AG04450 (cell line): ENCODE data around the gene SEPTIN12. TPM values are rescaled to one million over a fixed set of nuclear protein-coding genes. Genes with fewer than 3 reads are reported as not detected.

Experiments
- CTCF ChIA-PET: fragments of 300-600, 350-600 bp; formaldehyde crosslinking; extraction: SDS; loops from one replicate; lab custom pipeline; 2022; ENCODE audit warnings: antibody characterized with exemption, inconsistent platforms; lab: Charles Lee
- POLR2A ChIA-PET: fragments of 350-600 bp; formaldehyde crosslinking; extraction: SDS; loops from one replicate; lab custom pipeline; 2021; ENCODE audit warnings: antibody characterized with exemption, inconsistent platforms; lab: Yijun Ruan, JAX
- DNase-seq: peaks from one replicate; pipeline ENCODE4 v3.0.0-alpha.2; 2011; ENCODE audit warnings: low read depth, low spot score
- H3K27ac ChIP-seq: one replicate; pipeline ENCODE4 v1.5.1; 2012; ENCODE audit warnings: low read depth, low read length, control low read depth
- H3K27me3 ChIP-seq: one replicate; pipeline ENCODE4 v1.6.0; 2012; ENCODE audit warnings: low read length; ENCODE audit not compliant: control insufficient read depth, insufficient read depth
- H3K4me3 ChIP-seq: 2 replicates; pipeline ENCODE4 v1.5.1; 2011; ENCODE audit warnings: mild to moderate bottlenecking, low read depth, low read length, control low read depth
- H3K9me3 ChIP-seq: 2 replicates; pipeline ENCODE4 v1.5.1; 2012; ENCODE audit warnings: low read length; ENCODE audit not compliant: control insufficient read depth, insufficient read depth
- polyA minus RNA-seq: library from RNA; depleted of rRNA, polyadenylated mRNA; stranded (reverse); fragments of >200 nt; gene quantifications from 2 replicates; pipeline ENCODE4 v1.2.3, GENCODE V29; 2011; rRNA and poly(A)+ RNA removed
- polyA plus RNA-seq: library from polyadenylated mRNA; depleted of rRNA; stranded (reverse); fragments of >200 nt; gene quantifications from 2 replicates; pipeline ENCODE4 v1.2.3, GENCODE V29; 2011; rRNA removed
- TF ChIP-seq, protein P1 (sequence below): IDR thresholded peaks from 2 replicates; pipeline ENCODE4 v1.5.1; 2011; ENCODE audit warnings: low read depth, low read length, control low read depth, inconsistent platforms

Gene SEPTIN12, protein sequence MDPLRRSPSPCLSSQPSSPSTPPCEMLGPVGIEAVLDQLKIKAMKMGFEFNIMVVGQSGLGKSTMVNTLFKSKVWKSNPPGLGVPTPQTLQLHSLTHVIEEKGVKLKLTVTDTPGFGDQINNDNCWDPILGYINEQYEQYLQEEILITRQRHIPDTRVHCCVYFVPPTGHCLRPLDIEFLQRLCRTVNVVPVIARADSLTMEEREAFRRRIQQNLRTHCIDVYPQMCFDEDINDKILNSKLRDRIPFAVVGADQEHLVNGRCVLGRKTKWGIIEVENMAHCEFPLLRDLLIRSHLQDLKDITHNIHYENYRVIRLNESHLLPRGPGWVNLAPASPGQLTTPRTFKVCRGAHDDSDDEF
- polyA plus RNA-seq: not detected in 2 replicates
- polyA minus RNA-seq: not detected in 2 replicates

GRCh38 chr16:4787627-4788482 lies at the start of gene SEPTIN12:
Gene SEPTIN12, minus strand, starts transcription at chr16:4788345. Its CDS starts 700 bp downstream, at chr16:4787645.
- DNase-seq: no peak
- Histone ChIP-seq H3K9me3 (no peaks in the 10 kb centered on the region), H3K4me3 (no peak within 1 kb of the TSS), H3K27me3 (peaks cover 6% of the 10 kb centered on the region), H3K27ac (no peak within 1 kb of the TSS)
- POLR2A ChIA-PET: no interaction called here
- TF ChIP-seq, protein P1, sequence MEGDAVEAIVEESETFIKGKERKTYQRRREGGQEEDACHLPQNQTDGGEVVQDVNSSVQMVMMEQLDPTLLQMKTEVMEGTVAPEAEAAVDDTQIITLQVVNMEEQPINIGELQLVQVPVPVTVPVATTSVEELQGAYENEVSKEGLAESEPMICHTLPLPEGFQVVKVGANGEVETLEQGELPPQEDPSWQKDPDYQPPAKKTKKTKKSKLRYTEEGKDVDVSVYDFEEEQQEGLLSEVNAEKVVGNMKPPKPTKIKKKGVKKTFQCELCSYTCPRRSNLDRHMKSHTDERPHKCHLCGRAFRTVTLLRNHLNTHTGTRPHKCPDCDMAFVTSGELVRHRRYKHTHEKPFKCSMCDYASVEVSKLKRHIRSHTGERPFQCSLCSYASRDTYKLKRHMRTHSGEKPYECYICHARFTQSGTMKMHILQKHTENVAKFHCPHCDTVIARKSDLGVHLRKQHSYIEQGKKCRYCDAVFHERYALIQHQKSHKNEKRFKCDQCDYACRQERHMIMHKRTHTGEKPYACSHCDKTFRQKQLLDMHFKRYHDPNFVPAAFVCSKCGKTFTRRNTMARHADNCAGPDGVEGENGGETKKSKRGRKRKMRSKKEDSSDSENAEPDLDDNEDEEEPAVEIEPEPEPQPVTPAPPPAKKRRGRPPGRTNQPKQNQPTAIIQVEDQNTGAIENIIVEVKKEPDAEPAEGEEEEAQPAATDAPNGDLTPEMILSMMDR: no peak
- CTCF ChIA-PET: no interaction called here

DNA sequence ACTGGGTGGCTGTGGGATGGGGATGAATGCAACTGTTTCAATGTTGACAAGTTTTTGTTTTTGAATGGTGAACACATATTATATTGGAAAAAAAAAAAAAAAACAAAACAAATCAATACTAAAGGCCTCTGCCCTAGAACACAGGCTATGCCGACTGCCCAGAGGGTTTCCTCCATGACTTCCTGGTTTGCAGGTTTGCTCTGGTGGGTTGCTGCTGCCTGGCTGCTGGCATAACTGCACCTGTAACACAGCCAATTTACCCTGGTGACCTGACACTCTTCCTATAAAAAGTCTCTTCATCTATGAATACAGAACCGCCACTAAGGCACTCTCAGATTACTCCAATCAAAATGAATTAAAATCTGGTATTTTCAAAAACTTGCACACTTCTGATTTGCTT lies 48.6 kb upstream of the SEPTIN12 start:
- Histone ChIP-seq H3K9me3 (no peaks in the 10 kb centered on the region), H3K27me3 (no peaks in the 10 kb centered on the region), H3K27ac (no peak overlapping the region), H3K4me3 (no peak overlapping the region)
- no peak for DNase-seq
- ChIA-PET POLR2A (interaction anchor here (0.7 kb wide), 1 partner anchor 100 kb away, joined by 3 read pairs; no protein-coding TSS in a partner anchor), CTCF (interaction anchor here (1.0 to 1.7 kb wide), 2 partner anchors 22 to 119 kb away, joined by 3 to 6 read pairs; no protein-coding TSS in a partner anchor)
- TF ChIP-seq, protein P1: no peak

DNA sequence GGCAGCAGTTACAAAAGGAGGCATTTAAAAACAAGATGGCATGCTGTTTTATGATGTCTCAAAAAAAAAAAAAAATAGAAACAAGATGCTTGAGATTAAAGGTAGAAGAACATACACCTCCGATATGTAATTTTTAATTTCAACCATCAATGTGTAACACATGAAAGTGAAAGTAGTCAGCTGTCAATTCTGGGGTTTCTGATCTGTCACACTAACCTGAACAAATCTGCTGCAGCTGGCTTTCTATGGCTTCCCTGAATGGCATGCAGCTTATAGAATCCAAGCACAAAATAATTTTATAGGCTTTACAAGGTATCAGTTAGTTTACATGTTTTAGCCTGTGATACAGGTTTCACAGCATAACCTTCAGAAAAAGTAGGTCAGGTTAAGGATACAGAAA lies 45.4 kb upstream of the SEPTIN12 start:
- TF ChIP-seq, protein P1: no peak
- CTCF ChIA-PET: interaction anchor here (0.7 to 1.9 kb wide), 2 partner anchors 122 to 221 kb away, joined by 5 read pairs; no protein-coding TSS in a partner anchor
- Histone ChIP-seq H3K27ac (no peak overlapping the region), H3K9me3 (no peaks in the 10 kb centered on the region), H3K4me3 (no peak overlapping the region), H3K27me3 (no peaks in the 10 kb centered on the region)
- DNase-seq: no peak
- POLR2A ChIA-PET: interaction anchor here (0.7 kb wide), 1 partner anchor 8 kb away, joined by 4 read pairs; no protein-coding TSS in a partner anchor

DNA sequence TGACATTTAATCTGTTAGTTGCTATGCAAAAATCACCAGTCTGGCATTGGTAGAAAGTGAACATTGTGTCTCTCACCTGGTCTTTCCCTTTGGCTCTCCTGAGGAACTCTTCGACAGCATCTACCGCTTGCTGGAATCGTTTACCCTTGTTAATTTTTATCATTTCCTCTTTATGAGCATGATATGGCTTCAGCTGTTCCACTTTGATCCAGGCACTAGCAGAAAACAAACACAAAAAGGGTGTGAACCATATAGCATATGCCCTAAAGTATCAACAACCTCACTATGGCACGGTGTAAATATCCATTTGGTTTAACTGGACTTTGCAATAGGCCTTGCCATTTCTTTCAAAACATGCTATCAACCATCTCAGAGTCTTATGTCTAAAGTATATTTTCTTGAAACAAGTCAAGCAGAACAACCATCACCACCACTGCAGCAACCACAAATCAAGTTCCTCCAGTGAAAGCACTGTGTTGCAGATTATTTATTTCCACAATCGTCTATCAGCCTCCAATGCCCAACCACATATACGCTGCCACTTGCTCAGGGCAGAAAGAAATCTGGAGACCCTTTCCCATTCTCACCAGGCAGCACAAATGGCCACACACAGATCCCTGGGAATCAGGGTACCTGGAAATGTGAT lies 44.7 kb upstream of the SEPTIN12 start:
- no peaks in the 10 kb centered on the region for H3K27me3 ChIP-seq
- DNase-seq: no peak
- CTCF ChIA-PET: interaction anchor here (1.9 kb wide), 1 partner anchor 123 kb away, joined by 5 read pairs; no protein-coding TSS in a partner anchor
- TF ChIP-seq, protein P1: no peak
- no peaks in the 10 kb centered on the region for H3K9me3 ChIP-seq
- H3K27ac ChIP-seq: no peak overlapping the region
- POLR2A ChIA-PET: no interaction called here
- no peak overlapping the region for H3K4me3 ChIP-seq
